ENCODE data around the gene AGFG1.
"Not testable (repeated sequence)": the region's sequence is repeated elsewhere in the genome, so short reads cannot be mapped to it uniquely, and the experiment has no call there.

The AGFG1 gene

GRCh38 chr2:227551836-227552235 lies 79.9 kb downstream of the AGFG1 start:
- DNase-seq: no peak

- no peak for DNase-seq
Observed at GRCh38 chr2:227562581-227562980, 90.6 kb downstream of the AGFG1 start.

GRCh38 chr2:227565080-227565479 lies 93.1 kb downstream of the AGFG1 start:
- no peak for DNase-seq

- DNase-seq: no peak
Observed at GRCh38 chr2:227566012-227566411, 94.1 kb downstream of the AGFG1 start.

GRCh38 chr2:227568852-227569169 lies 96.9 kb downstream of the AGFG1 start:
- DNase-seq: no peak

- no peak for DNase-seq
Observed at GRCh38 chr2:227570615-227571014, 98.7 kb downstream of the AGFG1 start.

- DNase-seq: no peak
Observed at GRCh38 chr2:227576110-227576509, 104.2 kb downstream of the AGFG1 start.

- DNase-seq: no peak
Observed at GRCh38 chr2:227576812-227577211, 104.9 kb downstream of the AGFG1 start.

GRCh38 chr2:227577555-227577954 lies 105.6 kb downstream of the AGFG1 start:
- DNase-seq: no peak

GRCh38 chr2:227578642-227579041 lies 106.7 kb downstream of the AGFG1 start:
- DNase-seq: no peak

- no peak for DNase-seq
Observed at GRCh38 chr2:227579791-227580190, 107.8 kb downstream of the AGFG1 start.

GRCh38 chr2:227582369-227582768 lies 110.4 kb downstream of the AGFG1 start:
- no peak for DNase-seq

GRCh38 chr2:227592694-227593387 lies 120.9 kb downstream of the AGFG1 start:
- no peak for DNase-seq

GRCh38 chr2:227595797-227596196 lies 123.8 kb downstream of the AGFG1 start:
- no peak for DNase-seq

- DNase-seq: no peak
Observed at GRCh38 chr2:227597036-227597435, 125.1 kb downstream of the AGFG1 start.

GRCh38 chr2:227597998-227598397 lies 126.0 kb downstream of the AGFG1 start:
- DNase-seq: no peak

GRCh38 chr2:227598835-227599503 lies 127.0 kb downstream of the AGFG1 start, which contains the start of gene SCYGR2:
Gene SCYGR2, plus strand, starts transcription at chr2:227598893. Its CDS starts 0 bp downstream, at chr2:227598893.
- DNase-seq: not testable (repeated sequence)

GRCh38 chr2:227602358-227602757 lies 130.4 kb downstream of the AGFG1 start:
- no peak for DNase-seq

- no peak for DNase-seq
Observed at GRCh38 chr2:227606476-227606875, 134.5 kb downstream of the AGFG1 start.

- no peak for DNase-seq
Observed at GRCh38 chr2:227607941-227608340, 136.0 kb downstream of the AGFG1 start.

GRCh38 chr2:227608561-227609338 lies 136.8 kb downstream of the AGFG1 start:
- DNase-seq: no peak

GRCh38 chr2:227610123-227610522 lies 138.2 kb downstream of the AGFG1 start:
- DNase-seq: no peak

Data from NCI-H1694 treated with DMSO at 0.1 percent for 48 hours (cell line).